NB4 (cell line): ENCODE data around the gene NGEF.

Source experiments
- DNase-seq: peaks from one replicate; pipeline ENCODE4 v3.0.0; 2010; ENCODE audit warnings: low read depth
- H3K4me3 ChIP-seq: one replicate; pipeline ENCODE4 v1.5.1; 2011; ENCODE audit warnings: mild to moderate bottlenecking, low read depth, low read length, moderate library complexity
- MYC ChIP-seq: IDR thresholded peaks from 2 replicates; pipeline ENCODE4 v1.6.1; 2011; ENCODE audit warnings: low read depth, low read length
- POLR2A ChIP-seq: IDR thresholded peaks from 2 replicates; pipeline ENCODE4 v1.6.1; 2011; ENCODE audit warnings: mild to moderate bottlenecking; ENCODE audit not compliant: insufficient read length; ENCODE audit errors: extremely low read depth
- TF ChIP-seq, protein P1 (sequence below): IDR thresholded peaks from one replicate; pipeline ENCODE4 v1.5.1; 2012; ENCODE audit warnings: low read depth, low read length
- TF ChIP-seq, protein P2 (sequence below): IDR thresholded peaks from 2 replicates; pipeline ENCODE4 v1.6.1; 2011; ENCODE audit warnings: low read depth, low read length

The NGEF gene

GRCh38 chr2:232872826-232873225, 140.2 kb downstream of the NGEF start:
- no peak for TF ChIP-seq POLR2A
- TF ChIP-seq, protein P1, sequence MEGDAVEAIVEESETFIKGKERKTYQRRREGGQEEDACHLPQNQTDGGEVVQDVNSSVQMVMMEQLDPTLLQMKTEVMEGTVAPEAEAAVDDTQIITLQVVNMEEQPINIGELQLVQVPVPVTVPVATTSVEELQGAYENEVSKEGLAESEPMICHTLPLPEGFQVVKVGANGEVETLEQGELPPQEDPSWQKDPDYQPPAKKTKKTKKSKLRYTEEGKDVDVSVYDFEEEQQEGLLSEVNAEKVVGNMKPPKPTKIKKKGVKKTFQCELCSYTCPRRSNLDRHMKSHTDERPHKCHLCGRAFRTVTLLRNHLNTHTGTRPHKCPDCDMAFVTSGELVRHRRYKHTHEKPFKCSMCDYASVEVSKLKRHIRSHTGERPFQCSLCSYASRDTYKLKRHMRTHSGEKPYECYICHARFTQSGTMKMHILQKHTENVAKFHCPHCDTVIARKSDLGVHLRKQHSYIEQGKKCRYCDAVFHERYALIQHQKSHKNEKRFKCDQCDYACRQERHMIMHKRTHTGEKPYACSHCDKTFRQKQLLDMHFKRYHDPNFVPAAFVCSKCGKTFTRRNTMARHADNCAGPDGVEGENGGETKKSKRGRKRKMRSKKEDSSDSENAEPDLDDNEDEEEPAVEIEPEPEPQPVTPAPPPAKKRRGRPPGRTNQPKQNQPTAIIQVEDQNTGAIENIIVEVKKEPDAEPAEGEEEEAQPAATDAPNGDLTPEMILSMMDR, result no peak
- no peak for TF ChIP-seq MYC
- TF ChIP-seq, protein P2, sequence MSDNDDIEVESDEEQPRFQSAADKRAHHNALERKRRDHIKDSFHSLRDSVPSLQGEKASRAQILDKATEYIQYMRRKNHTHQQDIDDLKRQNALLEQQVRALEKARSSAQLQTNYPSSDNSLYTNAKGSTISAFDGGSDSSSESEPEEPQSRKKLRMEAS, result no peak

GRCh38 chr2:232871835-232872736, 141.0 kb downstream of the NGEF start:
- no peak for DNase-seq
- TF ChIP-seq POLR2A (no peak), MYC (no peak)
- TF ChIP-seq, protein P1, result no peak
- TF ChIP-seq, protein P2, result no peak
- H3K4me3 ChIP-seq, result no peak overlapping the region

More at GRCh38 chr2:232872826-232873225, 140.2 kb downstream of the NGEF start:
- H3K4me3 ChIP-seq, result no peak overlapping the region
- DNase-seq, result no peak

DNA sequence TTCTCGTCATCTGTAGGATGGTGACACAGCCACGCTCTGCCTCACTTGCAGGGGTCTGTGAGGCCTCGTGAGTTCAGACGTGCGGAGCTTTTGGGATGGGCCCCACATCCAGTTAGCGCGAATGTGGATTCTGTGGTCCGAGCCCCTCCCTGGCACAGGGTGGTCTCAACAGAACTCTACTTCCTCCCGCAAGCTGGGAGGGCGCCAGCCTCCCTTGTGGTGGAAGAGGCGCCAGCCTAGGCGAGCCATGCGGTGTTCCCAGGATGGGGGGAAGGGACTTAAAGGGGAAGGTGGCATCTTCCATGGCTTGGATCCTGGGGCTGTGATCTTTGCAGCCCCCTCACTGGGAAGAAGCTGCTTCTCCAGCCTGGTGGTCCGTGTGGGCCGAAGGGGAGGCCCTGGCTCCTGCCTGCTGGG, 141.6 kb downstream of the NGEF start:
- no peak overlapping the region for H3K4me3 ChIP-seq
- no peak for DNase-seq
- TF ChIP-seq, protein P1, result no peak
- TF ChIP-seq POLR2A (no peak), MYC (no peak)
- TF ChIP-seq, protein P2, result no peak

- H3K4me3 ChIP-seq, result no peak overlapping the region
- no peak for TF ChIP-seq MYC
- TF ChIP-seq, protein P2, result no peak
- DNase-seq, result no peak
Measured at GRCh38 chr2:232870766-232871371, 142.2 kb downstream of the NGEF start.

GRCh38 chr2:232870018-232870765, 142.9 kb downstream of the NGEF start, which contains the start of gene SNORC:
TSS of gene SNORC (plus strand) at chr2:232870264. CDS start at chr2:232870342, 78 bp downstream.
- TF ChIP-seq MYC, result no peak
- TF ChIP-seq, protein P1, result no peak
- TF ChIP-seq, protein P2, result no peak
- TF ChIP-seq POLR2A, result no peak
- H3K4me3 ChIP-seq, result no peak within 1 kb of the TSS
- DNase-seq, result no peak
